Measurements from ENCODE around the gene ICAM5. TPM values are rescaled to one million over a fixed set of nuclear protein-coding genes. Genes with fewer than 3 reads are reported as not detected.
A peak's percentile ranks its signal among the peaks of the same experiment; 100 is the strongest.

Gene ICAM5
- total RNA-seq, 1 experiment from 2014 or later = 2.0 TPM

GRCh38 chr19:10269333-10270179 is 20.2 kb upstream of the ICAM5 start:
- ATAC-seq = peak; percentile 70
- Histone ChIP-seq H3K4me1 (ENCODE audit: insufficient read depth, low read length) (peaks cover 23% of the 10 kb centered on the region), H3K4me2 (ENCODE audit: low read length) (peak overlapping the region; percentile 92), H3F3A (ENCODE audit: low read length, unreplicated experiment) (no peaks in the 10 kb centered on the region), H3K27ac (ENCODE audit: low read length) (no peak overlapping the region), H3K9ac (ENCODE audit: low read length) (no peak overlapping the region; the same call in 1 of the 2 replicates), H3K9me2 (replicated peaks; ENCODE audit: low read length) (no peaks in the 10 kb centered on the region), H3K4me3 (ENCODE audit: low read length) (peak overlapping the region; percentile 64), H3K79me2 (ENCODE audit: low read length) (no peaks in the 10 kb centered on the region), H3K27me3 (ENCODE audit: low read length) (no peaks in the 10 kb centered on the region), H3K9me3 (ENCODE audit: low read length) (no peaks in the 10 kb centered on the region), H3K36me3 (ENCODE audit: low read depth, low read length) (no peaks in the 10 kb centered on the region), H4K20me1 (ENCODE audit: low read length) (no peaks in the 10 kb centered on the region), H2AFZ (ENCODE audit: low read length) (peak overlapping the region; percentile 93)
- TF ChIP-seq EZH2 (IDR thresholded peaks at IDR 0.05; ENCODE audit: low read length, unreplicated experiment) (no peak), CTCF (conservative IDR thresholded peaks at IDR 0.05; ENCODE audit: low read depth, low read length) (peak; percentile 95), EZH2phosphoT487 (IDR thresholded peaks at IDR 0.05; ENCODE audit: borderline replicate concordance, low read length) (no peak)
- ChIA-PET POLR2A (ENCODE audit: unreplicated experiment) (interaction anchor here (1.1 to 1.5 kb wide), 2 partner anchors 22 to 65 kb away, joined by 6 to 9 read pairs; no protein-coding TSS in a partner anchor), CTCF (interaction anchor here (0.6 to 3.2 kb wide), 13 partner anchors 10 to 149 kb away, joined by 3 to 62 read pairs (median 5); partner anchors contain the start of genes ICAM5, RAVER1 and TYK2)
- no TSS peak for BruUV-seq (replicated peaks)
- DNase-seq = peak; percentile 88
- intact Hi-C loops (cut with micrococcal nuclease) = loop anchor here (1.0 kb wide), 2 partner anchors 66 to 120 kb away; no protein-coding TSS in a partner anchor

- intact Hi-C loops (cut with micrococcal nuclease) = no loop called here
- Histone ChIP-seq H3K4me3 (ENCODE audit: low read length) (peak overlapping the region; percentile 64), H2AFZ (ENCODE audit: low read length) (peak overlapping the region; percentile 93), H4K20me1 (ENCODE audit: low read length) (no peaks in the 10 kb centered on the region), H3F3A (ENCODE audit: low read length, unreplicated experiment) (no peaks in the 10 kb centered on the region), H3K9ac (ENCODE audit: low read length) (peak overlapping the region; percentile 44), H3K79me2 (ENCODE audit: low read length) (no peaks in the 10 kb centered on the region), H3K9me2 (replicated peaks; ENCODE audit: low read length) (no peaks in the 10 kb centered on the region), H3K27me3 (ENCODE audit: low read length) (no peaks in the 10 kb centered on the region), H3K36me3 (ENCODE audit: low read depth, low read length) (no peaks in the 10 kb centered on the region), H3K27ac (ENCODE audit: low read length) (no peak overlapping the region), H3K4me1 (ENCODE audit: insufficient read depth, low read length) (peaks cover 23% of the 10 kb centered on the region), H3K4me2 (ENCODE audit: low read length) (peak overlapping the region; percentile 92), H3K9me3 (ENCODE audit: low read length) (no peaks in the 10 kb centered on the region)
- ATAC-seq = peak; percentile 54
- no peak for TF ChIP-seq EZH2phosphoT487 (IDR thresholded peaks at IDR 0.05; ENCODE audit: borderline replicate concordance, low read length)
- no peak for TF ChIP-seq EZH2 (IDR thresholded peaks at IDR 0.05; ENCODE audit: low read length, unreplicated experiment)
- no peak for TF ChIP-seq CTCF (conservative IDR thresholded peaks at IDR 0.05; ENCODE audit: low read depth, low read length)
- ChIA-PET CTCF (interaction anchor here (0.8 to 3.2 kb wide), 6 partner anchors 10 to 121 kb away, joined by 3 to 62 read pairs (median 14); partner anchors contain the start of gene RAVER1), POLR2A (ENCODE audit: unreplicated experiment) (interaction anchor here (0.7 to 1.5 kb wide), 3 partner anchors 22 to 156 kb away, joined by 4 to 9 read pairs (median 6); no protein-coding TSS in a partner anchor)
- DNase-seq = no peak
- no TSS peak for BruUV-seq (replicated peaks)
Observed at GRCh38 chr19:10270180-10270615, 19.6 kb upstream of the ICAM5 start.

Data from PC-3 (cell line).